SK-N-SH treated with all-trans-retinoic acid at 6 μM for 48 hours (cell line): ENCODE measurements around the gene LMF1.

ENCODE experiments used
- ATAC-seq: fragments of 200-7000 bp; cut with Tn5 transposase; 3 replicates; pipeline ENCODE4 v1.9.1; 2020; ENCODE audit warnings: mild to moderate bottlenecking, moderate library complexity
- CREB5 ChIP-seq: fragments of 250-450 bp; sonication (Bioruptor Pico); IDR thresholded peaks from 2 replicates; pipeline ENCODE4 v1.5.1; 2020; ENCODE audit warnings: low read depth, mild to moderate bottlenecking, moderate library complexity
- CSDC2 ChIP-seq: fragments of 250-450 bp; sonication (Bioruptor Pico); IDR thresholded peaks from 2 replicates; pipeline ENCODE4 v1.5.0; 2020; ENCODE audit warnings: mild to moderate bottlenecking, moderate library complexity
- ESRRG ChIP-seq: fragments of 250-450 bp; sonication (Bioruptor Pico); IDR thresholded peaks from 2 replicates; pipeline ENCODE4 v1.6.1; 2021; ENCODE audit warnings: mild to moderate bottlenecking
- ISL1 ChIP-seq: fragments of 250-450 bp; sonication (Bioruptor Pico); IDR thresholded peaks from 2 replicates; pipeline ENCODE4 v2.1.2; 2022; ENCODE audit warnings: mild to moderate bottlenecking, moderate library complexity
- OSR1 ChIP-seq: fragments of 250-450 bp; sonication (Bioruptor Pico); IDR thresholded peaks from 2 replicates; pipeline ENCODE4 v1.8.0; 2022; ENCODE audit warnings: moderate library complexity, mild to moderate bottlenecking, inconsistent platforms
- PPARA ChIP-seq: fragments of 250-450 bp; sonication (Bioruptor Pico); IDR thresholded peaks from 2 replicates; pipeline ENCODE4 v1.5.0; 2020; ENCODE audit warnings: mild to moderate bottlenecking, borderline replicate concordance
- TCF4 ChIP-seq: fragments of 250-450 bp; sonication (Bioruptor Pico); IDR thresholded peaks from 2 replicates; pipeline ENCODE4 v1.8.0; 2021; ENCODE audit warnings: mild to moderate bottlenecking, moderate library complexity, borderline replicate concordance
- TOX ChIP-seq: fragments of 250-450 bp; sonication (Bioruptor Pico); IDR thresholded peaks from 2 replicates; pipeline ENCODE4 v1.8.0; 2021; ENCODE audit warnings: mild to moderate bottlenecking, moderate library complexity, borderline replicate concordance
- TSHZ2 ChIP-seq: fragments of 250-450 bp; sonication (Bioruptor Pico); IDR thresholded peaks from 2 replicates; pipeline ENCODE4 v1.5.0; 2020; ENCODE audit warnings: mild to moderate bottlenecking, moderate library complexity
- ZC3H10 ChIP-seq: fragments of 250-450 bp; sonication (Bioruptor Pico); IDR thresholded peaks from 2 replicates; pipeline ENCODE4 v1.5.1; 2021; ENCODE audit warnings: mild to moderate bottlenecking, moderate library complexity
- ZFP3 ChIP-seq: fragments of 250-450 bp; sonication (Bioruptor Pico); IDR thresholded peaks from 2 replicates; pipeline ENCODE4 v1.5.0; 2020; ENCODE audit warnings: mild to moderate bottlenecking, moderate library complexity
- ZFP30 ChIP-seq: fragments of 450-650 bp; formaldehyde crosslinking; IDR thresholded peaks from 2 replicates; pipeline ENCODE4 v1.5.0; 2022; ENCODE audit warnings: mild to moderate bottlenecking, moderate library complexity
- ZNF70 ChIP-seq: fragments of 450-650 bp; formaldehyde crosslinking; IDR thresholded peaks from 2 replicates; pipeline ENCODE4 v1.5.0; 2020; ENCODE audit warnings: mild to moderate bottlenecking, moderate library complexity
- ZNF8 ChIP-seq: fragments of 450-650 bp; formaldehyde crosslinking; IDR thresholded peaks from 2 replicates; pipeline ENCODE4 v1.5.0; 2020; ENCODE audit warnings: mild to moderate bottlenecking, moderate library complexity
- TF ChIP-seq, protein P1 (sequence below): fragments of 250-450 bp; sonication (Bioruptor Pico); IDR thresholded peaks from 2 replicates; pipeline ENCODE4 v1.8.0; 2021; ENCODE audit warnings: low read depth, mild to moderate bottlenecking, moderate library complexity, borderline replicate concordance
- TF ChIP-seq, protein P2 (sequence below): fragments of 250-450 bp; sonication (Bioruptor Pico); IDR thresholded peaks from 2 replicates; pipeline ENCODE4 v1.8.0; 2020; ENCODE audit warnings: mild to moderate bottlenecking, moderate library complexity, borderline replicate concordance
- TF ChIP-seq, protein P3 (sequence below): fragments of 250-450 bp; sonication (Bioruptor Pico); IDR thresholded peaks from 2 replicates; pipeline ENCODE4 v1.5.1; 2021; ENCODE audit warnings: mild to moderate bottlenecking, moderate library complexity

The LMF1 gene

DNA sequence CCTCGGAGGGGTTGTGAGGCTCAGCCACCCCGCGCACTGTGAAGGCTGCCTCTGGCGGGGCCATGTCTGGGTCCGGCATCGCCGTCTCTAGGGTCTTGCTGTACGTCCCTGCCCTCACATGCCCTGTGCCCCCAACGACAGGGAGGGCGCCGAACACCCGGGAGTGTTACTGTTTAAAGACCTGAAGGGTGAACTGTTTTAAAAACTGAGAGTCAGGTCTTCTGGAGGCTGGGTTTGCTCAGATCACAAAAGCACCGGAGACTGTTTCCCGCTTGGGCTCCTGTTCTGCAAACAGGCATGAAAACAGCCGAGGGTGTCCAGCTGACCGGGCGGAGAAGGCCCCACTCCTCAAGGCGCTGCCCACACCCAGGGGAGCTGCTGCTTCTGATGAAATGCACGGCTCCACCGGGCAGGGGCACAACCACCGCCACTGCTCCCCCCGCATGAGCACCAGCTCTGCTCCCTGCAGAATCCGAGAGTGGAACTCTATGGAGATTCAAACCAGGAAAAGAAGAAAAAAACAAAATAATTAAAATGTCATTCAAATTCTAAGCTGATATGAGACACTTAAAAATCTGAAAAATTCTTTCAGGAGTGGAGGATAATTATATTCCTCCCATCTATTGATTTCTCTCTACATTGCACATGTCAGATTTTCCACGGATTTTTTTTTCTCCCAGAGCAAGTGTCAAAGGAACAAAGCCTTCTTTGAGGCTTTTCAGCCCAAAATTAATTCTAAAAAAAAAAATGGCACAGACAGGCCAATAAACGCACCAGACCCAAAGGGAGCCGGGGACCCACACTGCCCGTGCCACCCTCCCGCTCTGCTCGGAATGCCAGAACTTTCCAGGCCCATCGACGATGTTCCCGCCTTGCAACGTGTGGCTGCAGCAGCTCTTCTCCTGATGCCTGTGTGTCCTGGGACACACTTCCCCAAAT, 74.3 kb downstream of the LMF1 start:
- no peak for TF ChIP-seq TSHZ2 (CRISPR knock-in tag)
- no peak for TF ChIP-seq ZFP3 (CRISPR knock-in tag)
- no peak for TF ChIP-seq TCF4 (CRISPR knock-in tag)
- TF ChIP-seq, protein P1, sequence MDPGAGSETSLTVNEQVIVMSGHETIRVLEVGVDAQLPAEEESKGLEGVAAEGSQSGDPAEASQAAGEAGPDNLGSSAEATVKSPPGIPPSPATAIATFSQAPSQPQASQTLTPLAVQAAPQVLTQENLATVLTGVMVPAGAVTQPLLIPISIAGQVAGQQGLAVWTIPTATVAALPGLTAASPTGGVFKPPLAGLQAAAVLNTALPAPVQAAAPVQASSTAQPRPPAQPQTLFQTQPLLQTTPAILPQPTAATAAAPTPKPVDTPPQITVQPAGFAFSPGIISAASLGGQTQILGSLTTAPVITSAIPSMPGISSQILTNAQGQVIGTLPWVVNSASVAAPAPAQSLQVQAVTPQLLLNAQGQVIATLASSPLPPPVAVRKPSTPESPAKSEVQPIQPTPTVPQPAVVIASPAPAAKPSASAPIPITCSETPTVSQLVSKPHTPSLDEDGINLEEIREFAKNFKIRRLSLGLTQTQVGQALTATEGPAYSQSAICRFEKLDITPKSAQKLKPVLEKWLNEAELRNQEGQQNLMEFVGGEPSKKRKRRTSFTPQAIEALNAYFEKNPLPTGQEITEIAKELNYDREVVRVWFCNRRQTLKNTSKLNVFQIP: no peak
- TF ChIP-seq, protein P2, sequence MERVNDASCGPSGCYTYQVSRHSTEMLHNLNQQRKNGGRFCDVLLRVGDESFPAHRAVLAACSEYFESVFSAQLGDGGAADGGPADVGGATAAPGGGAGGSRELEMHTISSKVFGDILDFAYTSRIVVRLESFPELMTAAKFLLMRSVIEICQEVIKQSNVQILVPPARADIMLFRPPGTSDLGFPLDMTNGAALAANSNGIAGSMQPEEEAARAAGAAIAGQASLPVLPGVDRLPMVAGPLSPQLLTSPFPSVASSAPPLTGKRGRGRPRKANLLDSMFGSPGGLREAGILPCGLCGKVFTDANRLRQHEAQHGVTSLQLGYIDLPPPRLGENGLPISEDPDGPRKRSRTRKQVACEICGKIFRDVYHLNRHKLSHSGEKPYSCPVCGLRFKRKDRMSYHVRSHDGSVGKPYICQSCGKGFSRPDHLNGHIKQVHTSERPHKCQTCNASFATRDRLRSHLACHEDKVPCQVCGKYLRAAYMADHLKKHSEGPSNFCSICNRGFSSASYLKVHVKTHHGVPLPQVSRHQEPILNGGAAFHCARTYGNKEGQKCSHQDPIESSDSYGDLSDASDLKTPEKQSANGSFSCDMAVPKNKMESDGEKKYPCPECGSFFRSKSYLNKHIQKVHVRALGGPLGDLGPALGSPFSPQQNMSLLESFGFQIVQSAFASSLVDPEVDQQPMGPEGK (CRISPR knock-in tag): no peak
- TF ChIP-seq CREB5 (CRISPR knock-in tag): no peak
- no peak for TF ChIP-seq ZNF70
- no peak for TF ChIP-seq OSR1 (CRISPR knock-in tag)
- no peak for TF ChIP-seq PPARA (CRISPR knock-in tag)
- no peak for TF ChIP-seq ZNF8
- TF ChIP-seq ESRRG (CRISPR knock-in tag): no peak
- no peak for TF ChIP-seq CSDC2
- no peak for TF ChIP-seq ZC3H10
- no peak for ATAC-seq

GRCh38 chr16:895371-895770, 75.4 kb downstream of the LMF1 start:
- no peak for TF ChIP-seq ISL1 (CRISPR knock-in tag)
- TF ChIP-seq, protein P3, sequence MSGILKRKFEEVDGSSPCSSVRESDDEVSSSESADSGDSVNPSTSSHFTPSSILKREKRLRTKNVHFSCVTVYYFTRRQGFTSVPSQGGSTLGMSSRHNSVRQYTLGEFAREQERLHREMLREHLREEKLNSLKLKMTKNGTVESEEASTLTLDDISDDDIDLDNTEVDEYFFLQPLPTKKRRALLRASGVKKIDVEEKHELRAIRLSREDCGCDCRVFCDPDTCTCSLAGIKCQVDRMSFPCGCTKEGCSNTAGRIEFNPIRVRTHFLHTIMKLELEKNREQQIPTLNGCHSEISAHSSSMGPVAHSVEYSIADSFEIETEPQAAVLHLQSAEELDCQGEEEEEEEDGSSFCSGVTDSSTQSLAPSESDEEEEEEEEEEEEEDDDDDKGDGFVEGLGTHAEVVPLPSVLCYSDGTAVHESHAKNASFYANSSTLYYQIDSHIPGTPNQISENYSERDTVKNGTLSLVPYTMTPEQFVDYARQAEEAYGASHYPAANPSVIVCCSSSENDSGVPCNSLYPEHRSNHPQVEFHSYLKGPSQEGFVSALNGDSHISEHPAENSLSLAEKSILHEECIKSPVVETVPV (CRISPR knock-in tag): no peak
- no peak for TF ChIP-seq ZC3H10
- TF ChIP-seq ZFP3 (CRISPR knock-in tag): no peak
- TF ChIP-seq ZFP30 (CRISPR knock-in tag): no peak
- no peak for ATAC-seq

- ATAC-seq: no peak; the same call in 2 of the 3 replicates
- no peak for TF ChIP-seq ZNF8
- TF ChIP-seq ISL1 (CRISPR knock-in tag): no peak
- TF ChIP-seq, protein P3 (CRISPR knock-in tag): no peak
- TF ChIP-seq, protein P1: no peak
- TF ChIP-seq, protein P2 (CRISPR knock-in tag): no peak
- TF ChIP-seq TSHZ2 (CRISPR knock-in tag): no peak
- no peak for TF ChIP-seq TOX (CRISPR knock-in tag)
These were observed 75.9 kb downstream of the LMF1 start for GRCh38 chr16:894841-895240.
